Keratinocyte (primary cell): Measurements from ENCODE around the gene FMN1.

Source experiments
- CTCF ChIP-seq, 3 experiments: IDR thresholded peaks in 1 of 3; conservative IDR thresholded peaks in 1 of 3; optimal IDR thresholded peaks in 1 of 3; 2 replicates in 2 of 3; 3 replicates in 1 of 3; pipeline versions ENCODE3 to v1.5.1; 2011; ENCODE audit warnings: low read length in 3 of 3, mild to moderate bottlenecking in 3 of 3, moderate library complexity in 2 of 3, control low read depth in 1 of 3, inconsistent platforms in 1 of 3; ENCODE audit not compliant: insufficient read depth in 2 of 3; ENCODE audit errors: extremely low read depth in 1 of 3
- EZH2 ChIP-seq: IDR thresholded peaks from one replicate; pipeline ENCODE4 v1.6.1; 2012; ENCODE audit warnings: inconsistent platforms, mild to moderate bottlenecking, low read length, moderate library complexity

GRCh38 chr15:32873284-32874114, 321.0 kb downstream of the FMN1 start:
- TF ChIP-seq CTCF (optimal IDR thresholded peaks at IDR 0.05 in 1 of 3, IDR thresholded peaks at IDR 0.05 in 1 of 3, conservative IDR thresholded peaks at IDR 0.05 in 1 of 3; ENCODE audit: extremely low read depth in 1 of 3, insufficient read depth in 2 of 3, low read length in 3 of 3) (no peak), EZH2 (no peak)
